Measurements from ENCODE around the gene CTXN1.
"Not testable (repeated sequence)": the region's sequence is repeated elsewhere in the genome, so short reads cannot be mapped to it uniquely, and the experiment has no call there.

Gene CTXN1

GRCh38 chr19:7897292-7897691 lies 28.6 kb downstream of the CTXN1 start:
- DNase-seq: no peak

DNA sequence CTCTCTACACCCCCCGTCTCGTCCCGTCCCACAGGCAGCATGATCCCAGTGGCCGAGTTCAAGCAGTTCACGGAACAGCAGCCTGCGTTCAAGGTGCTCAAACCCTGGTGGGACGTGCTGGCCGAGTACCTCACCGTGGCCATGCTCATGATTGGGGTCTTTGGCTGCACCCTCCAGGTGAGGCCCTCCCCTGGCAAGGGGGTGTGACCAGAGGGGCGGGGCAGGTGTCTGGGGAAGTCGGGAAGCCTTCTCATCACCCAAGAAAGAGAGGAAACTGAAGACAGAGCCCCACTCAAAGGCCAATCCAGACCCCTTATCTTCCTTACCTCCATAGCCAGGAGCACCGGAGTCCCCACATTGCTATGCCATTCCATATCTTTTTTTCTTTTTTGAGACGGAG lies 30.4 kb downstream of the CTXN1 start:
- no peak for DNase-seq

- no peak for DNase-seq
Measured at GRCh38 chr19:7894612-7895309, 31.2 kb downstream of the CTXN1 start.

- DNase-seq: not testable (repeated sequence)
Measured at GRCh38 chr19:7893362-7894101, 32.4 kb downstream of the CTXN1 start.

- no peak for DNase-seq
Measured at GRCh38 chr19:7888826-7889217, 37.1 kb downstream of the CTXN1 start.

- peak; percentile 38 to 58 for DNase-seq
Measured at GRCh38 chr19:7888145-7888825, 37.6 kb downstream of the CTXN1 start, which contains the start of gene LRRC8E. LRRC8E (plus strand) TSS chr19:7888510; CDS start chr19:7895604, 7,094 bp downstream.

DNA sequence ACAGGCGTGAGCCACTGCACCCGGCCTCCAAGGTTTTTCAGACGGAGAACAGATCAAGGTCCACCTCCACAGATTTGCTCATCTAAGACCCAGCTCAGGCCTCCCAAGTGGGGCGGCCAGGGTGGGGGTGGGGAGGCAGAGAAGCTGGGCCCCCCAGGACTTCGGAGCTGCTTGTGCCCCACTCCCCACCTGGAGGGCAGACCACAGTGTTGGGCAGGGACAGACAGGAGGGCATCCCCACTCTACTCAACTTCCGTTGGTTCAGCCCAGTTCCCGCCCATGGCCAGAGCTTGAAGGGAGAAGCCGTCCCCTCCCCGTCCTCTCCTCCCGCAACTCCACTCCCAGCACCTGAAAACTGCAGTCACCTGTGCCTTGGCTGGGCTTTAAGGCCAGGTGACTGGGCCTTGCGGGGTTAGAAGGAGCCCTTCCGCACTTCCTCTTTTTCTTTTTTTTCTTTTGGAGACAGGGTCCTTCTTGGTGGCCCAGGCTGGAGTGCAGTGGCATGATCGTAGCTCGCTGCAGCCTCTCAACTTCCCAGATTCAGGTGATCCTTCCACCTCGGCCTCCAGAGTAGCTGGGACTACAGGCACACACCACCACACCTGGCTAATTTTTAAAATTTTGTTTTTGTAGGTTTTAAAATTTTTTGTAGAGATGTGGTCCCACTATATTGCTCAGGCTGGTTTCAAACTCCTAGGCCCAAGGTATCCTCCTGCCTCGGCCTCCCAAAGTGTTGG lies 38.4 kb downstream of the CTXN1 start:
- no peak for DNase-seq

GRCh38 chr19:7885818-7886217 lies 40.1 kb downstream of the CTXN1 start:
- DNase-seq: no peak

- no peak for DNase-seq
Measured at GRCh38 chr19:7883796-7884570, 42.0 kb downstream of the CTXN1 start.

DNA sequence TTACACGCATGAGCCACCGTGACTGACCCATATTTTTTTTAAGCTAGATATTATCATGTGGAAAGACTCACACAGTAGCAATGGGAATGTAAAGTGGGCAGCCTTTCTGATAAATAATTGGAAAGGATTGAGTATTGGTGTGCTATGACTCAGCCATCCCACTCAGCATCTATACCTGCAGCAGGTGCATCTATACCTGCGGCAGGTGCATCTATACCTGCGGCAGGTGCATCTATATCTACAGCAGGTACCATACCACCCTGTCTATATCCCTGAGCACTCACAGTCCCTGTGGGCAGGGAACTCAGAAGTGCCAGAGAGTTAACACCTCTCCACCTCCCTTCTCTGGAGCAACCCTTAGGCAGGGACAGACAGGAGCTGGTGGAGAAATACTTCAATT lies 42.8 kb downstream of the CTXN1 start:
- DNase-seq: no peak

GRCh38 chr19:7881910-7882309 lies 44.0 kb downstream of the CTXN1 start:
- no peak for DNase-seq

GRCh38 chr19:7879836-7880235 lies 46.1 kb downstream of the CTXN1 start:
- DNase-seq: no peak

GRCh38 chr19:7879111-7879807 lies 46.7 kb downstream of the CTXN1 start:
- DNase-seq: no peak

DNA sequence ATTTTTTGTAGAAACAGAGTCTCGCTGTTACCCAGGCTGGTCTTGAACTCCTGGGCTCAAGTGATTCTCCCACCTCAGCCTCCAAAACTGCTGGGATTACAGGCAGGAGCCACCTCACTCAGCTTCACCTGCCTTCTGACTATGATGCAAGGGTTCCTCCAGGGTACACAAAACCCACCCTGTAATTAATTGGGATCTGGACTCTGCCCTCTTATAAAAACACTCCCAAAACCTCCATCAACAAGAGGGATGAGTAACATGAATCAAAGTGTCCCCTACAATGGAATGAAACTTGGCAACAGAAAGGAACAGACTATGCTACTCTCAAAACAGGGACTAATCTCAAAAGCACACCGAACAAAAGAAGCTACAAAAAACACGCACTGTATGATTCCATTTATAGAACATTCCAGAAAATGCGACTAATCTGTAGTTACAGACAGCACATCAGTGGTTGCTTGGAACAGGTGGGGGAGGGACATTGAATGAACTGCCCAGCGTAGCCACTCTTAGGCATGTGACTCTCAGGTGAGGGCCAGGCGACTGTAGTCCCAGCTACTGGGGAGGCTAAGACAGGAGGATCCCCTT lies 48.6 kb downstream of the CTXN1 start:
- DNase-seq: no peak

DNA sequence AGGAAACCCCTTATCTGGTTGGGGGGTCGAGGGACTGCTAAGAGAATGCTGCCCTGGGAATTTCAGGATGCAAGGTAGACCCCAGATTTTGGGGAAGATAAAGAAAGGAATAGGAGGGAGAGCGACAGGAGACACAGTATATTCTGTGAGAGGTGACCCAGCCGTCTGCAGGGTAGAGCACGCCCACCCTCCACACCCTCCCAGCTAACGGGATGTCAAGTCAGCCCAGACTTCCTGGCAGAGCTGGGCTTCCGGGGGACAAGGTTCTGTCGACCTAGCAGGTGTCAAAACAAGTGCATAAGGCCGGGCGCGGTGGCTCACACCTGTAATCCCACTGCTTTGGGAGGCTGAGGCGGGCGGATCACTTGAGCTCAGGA lies 51.0 kb downstream of the CTXN1 start:
- no peak for DNase-seq
